Urinary bladder (tissue), 4 donors: ENCODE measurements around the gene MYMX. TPM values are rescaled to one million over a fixed set of nuclear protein-coding genes. Genes with fewer than 3 reads are reported as not detected.

Experiments used
- DNase-seq: peaks from one replicate; pipeline ENCODE4 v3.0.0-alpha.2; 2015; ENCODE audit errors: extremely low spot score
- H3K27ac ChIP-seq: one replicate; pipeline ENCODE4 v1.5.1; 2013; ENCODE audit warnings: low read depth, mild to moderate bottlenecking, moderate library complexity
- H3K36me3 ChIP-seq: one replicate; pipeline ENCODE4 v1.6.1; 2013; ENCODE audit warnings: mild to moderate bottlenecking, moderate library complexity; ENCODE audit not compliant: insufficient read depth
- H3K4me1 ChIP-seq: one replicate; pipeline ENCODE4 v1.6.1; 2013; ENCODE audit warnings: mild to moderate bottlenecking, moderate library complexity; ENCODE audit not compliant: insufficient read depth
- H3K4me3 ChIP-seq: one replicate; pipeline ENCODE4 v1.5.1; 2013; ENCODE audit warnings: low read depth, low read length
- WGBS: extraction: QIAGEN DNeasy Blood & Tissue Kit; methylation state at CpG from one replicate; pipeline ENCODE4 v1.1.7; 2013; 5-methylcytosine and 5-hydroxymethylcytosine counted together
- polyA plus RNA-seq: library from polyadenylated mRNA; stranded (reverse); fragments of 200-250 nt; gene quantifications from one replicate; pipeline ENCODE4 v1.2.3, GENCODE V29; 2013
- total RNA-seq: library from RNA; depleted of rRNA; stranded (reverse); fragments of >200 nt; gene quantifications from one replicate; pipeline ENCODE4 v1.2.3, GENCODE V29; 2014
- donor health status: healthy with polysubstance abuse.
- donor health status: healthy.

Gene MYMX
- total and polyA plus RNA-seq, 2 donors = 0.28 TPM; not detected in 1

- Histone ChIP-seq H3K36me3 (no peaks in the 10 kb centered on the region), H3K4me1 (no peaks in the 10 kb centered on the region), H3K27ac (peak overlapping the region; percentile 55), H3K4me3 (peak overlapping the region; percentile 39)
- WGBS = 2% methylated on average over 45 of the region's 45 CpGs
- DNase-seq = no peak
These were observed 2.5 kb downstream of the MYMX start for GRCh38 chr6:44219053-44219814.

GRCh38 chr6:44219815-44220784 lies 3.4 kb downstream of the MYMX start:
- WGBS = 63% methylated on average over 28 of the region's 28 CpGs
- Histone ChIP-seq H3K27ac (no peak overlapping the region), H3K4me3 (peak overlapping the region; percentile 39), H3K36me3 (no peaks in the 10 kb centered on the region), H3K4me1 (no peaks in the 10 kb centered on the region)
- no peak for DNase-seq

- Histone ChIP-seq H3K4me3 (no peak overlapping the region), H3K4me1 (no peaks in the 10 kb centered on the region)
- 84% methylated on average over 4 of the region's 4 CpGs for WGBS
These were observed 4.2 kb downstream of the MYMX start for GRCh38 chr6:44220913-44221290.

GRCh38 chr6:44221291-44221960 lies 4.7 kb downstream of the MYMX start:
- Histone ChIP-seq H3K4me3 (no peak overlapping the region), H3K36me3 (no peaks in the 10 kb centered on the region), H3K27ac (peak overlapping the region; percentile 57), H3K4me1 (no peaks in the 10 kb centered on the region)
- no peak for DNase-seq
- 4% methylated on average over 4 of the region's 4 CpGs for WGBS

More at GRCh38 chr6:44220913-44221290, 4.2 kb downstream of the MYMX start:
- Histone ChIP-seq H3K36me3 (no peaks in the 10 kb centered on the region), H3K27ac (peak overlapping the region; percentile 28)
- no peak for DNase-seq

DNA sequence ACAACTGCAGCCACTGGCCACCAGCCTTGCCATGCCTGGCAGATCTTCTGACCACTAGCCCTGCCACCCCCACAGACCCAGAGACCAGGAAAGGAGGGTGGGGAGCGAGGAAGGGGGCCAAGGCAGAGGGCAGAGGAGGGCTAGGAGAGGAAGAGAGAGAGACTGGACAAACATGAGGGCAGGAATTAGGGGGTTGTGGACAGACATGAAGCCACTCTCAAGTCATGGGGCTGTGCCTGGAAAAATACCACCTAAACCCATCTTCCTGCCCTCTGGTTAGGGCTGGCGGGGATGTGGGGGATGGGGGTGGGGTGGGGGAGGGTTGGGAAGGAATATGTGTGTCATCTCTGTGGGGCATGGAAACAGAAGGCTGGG lies 5.2 kb downstream of the MYMX start:
- Histone ChIP-seq H3K4me3 (no peak overlapping the region), H3K27ac (peak overlapping the region; percentile 57), H3K4me1 (no peaks in the 10 kb centered on the region), H3K36me3 (no peaks in the 10 kb centered on the region)
- no peak for DNase-seq
- WGBS = 91% methylated on average over 2 of the region's 2 CpGs

DNA sequence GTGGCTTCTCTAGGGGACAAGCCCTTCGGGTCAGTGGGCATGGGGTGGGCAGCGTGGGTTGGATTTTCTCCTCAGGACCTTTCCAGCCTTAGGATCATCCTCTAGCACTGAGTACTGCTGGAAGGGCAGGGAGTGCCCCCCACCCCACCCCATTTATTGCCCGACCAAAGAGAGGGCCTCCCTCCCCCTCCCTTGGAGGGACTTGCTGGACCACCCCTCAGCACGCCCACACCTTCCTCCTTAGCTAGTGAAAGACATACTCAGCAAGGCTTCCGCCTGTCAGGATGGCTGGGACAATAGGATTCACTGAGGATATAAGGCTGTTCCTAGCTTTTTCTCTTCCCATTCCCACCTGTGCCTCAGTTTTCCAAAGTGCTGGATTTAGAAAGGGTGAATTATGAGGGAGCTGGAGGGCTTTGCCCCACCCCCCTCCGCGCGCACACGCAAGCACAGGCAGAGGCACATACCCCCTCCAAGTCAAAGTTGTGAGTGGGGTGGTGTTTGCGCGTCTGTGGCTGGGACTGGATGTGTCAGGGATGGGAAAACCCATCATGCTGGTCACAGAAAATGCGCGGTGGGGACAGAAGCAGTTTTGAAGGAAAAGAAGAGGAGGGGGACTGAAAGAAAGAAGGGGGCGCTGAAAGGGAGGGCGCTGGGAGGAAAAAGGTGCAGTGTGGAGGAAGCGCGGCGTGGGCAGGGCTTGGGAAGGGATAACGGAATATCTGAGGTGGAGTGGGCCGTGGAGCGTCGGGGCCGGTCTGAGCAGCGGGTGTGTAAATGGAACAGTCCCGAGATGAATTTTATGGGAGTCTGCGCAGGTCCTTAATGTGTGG lies 6.0 kb downstream of the MYMX start:
- WGBS = 27% methylated on average over 26 of the region's 26 CpGs
- H3K4me3 ChIP-seq = peak overlapping the region; percentile 48
- H3K4me1 ChIP-seq = no peaks in the 10 kb centered on the region
- DNase-seq = no peak
- peak overlapping the region; percentile 63 for H3K27ac ChIP-seq
- no peaks in the 10 kb centered on the region for H3K36me3 ChIP-seq

DNA sequence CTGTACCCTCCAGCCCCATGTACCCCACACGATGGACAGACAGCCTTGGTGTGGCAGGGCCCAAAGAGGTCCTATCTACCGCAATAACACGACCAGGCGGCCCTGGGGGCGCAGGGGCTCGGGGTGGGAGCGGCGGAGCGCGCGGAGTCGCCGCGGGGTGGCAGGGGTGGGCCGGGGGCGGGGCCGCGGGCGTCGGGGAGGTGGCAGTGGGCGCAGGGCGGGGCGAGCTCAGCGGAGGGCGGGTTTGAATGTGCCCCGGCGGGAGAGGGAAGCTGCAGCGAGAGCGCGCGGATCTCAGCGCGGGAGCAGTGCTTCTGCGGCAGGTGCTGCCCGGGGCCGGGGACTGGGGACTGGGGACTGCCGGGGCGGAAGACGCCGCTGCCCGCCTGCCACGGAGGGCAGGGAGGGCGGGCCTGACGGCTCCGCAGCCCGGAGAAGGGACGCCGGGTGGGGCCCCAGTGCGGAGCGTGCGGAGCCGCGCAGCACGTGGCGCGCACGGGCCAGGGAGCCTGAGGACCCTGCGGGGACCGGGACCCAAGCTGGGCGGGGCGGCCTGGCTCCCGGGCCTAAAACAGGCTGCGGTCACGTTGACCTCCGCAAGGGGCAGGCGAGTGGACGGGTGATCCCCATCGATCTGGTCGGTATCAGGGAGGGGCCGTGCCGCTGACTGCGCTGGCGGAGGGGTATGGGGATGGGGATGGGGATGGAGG lies 6.7 kb downstream of the MYMX start, which contains the start of gene SLC29A1:
TSS of gene SLC29A1 (plus strand) at position 277 of the 710 bp plus-strand sequence. CDS start 3,719 bp downstream, outside the sequence.
- peak within 1 kb of the TSS; percentile 63 for H3K27ac ChIP-seq
- H3K4me1 ChIP-seq = no peaks in the 10 kb centered on the region
- H3K4me3 ChIP-seq = peak within 1 kb of the TSS; percentile 48
- WGBS = 1% methylated on average over 72 of the region's 73 CpGs
- no peak for DNase-seq
- no peaks in the 10 kb centered on the region for H3K36me3 ChIP-seq

DNA sequence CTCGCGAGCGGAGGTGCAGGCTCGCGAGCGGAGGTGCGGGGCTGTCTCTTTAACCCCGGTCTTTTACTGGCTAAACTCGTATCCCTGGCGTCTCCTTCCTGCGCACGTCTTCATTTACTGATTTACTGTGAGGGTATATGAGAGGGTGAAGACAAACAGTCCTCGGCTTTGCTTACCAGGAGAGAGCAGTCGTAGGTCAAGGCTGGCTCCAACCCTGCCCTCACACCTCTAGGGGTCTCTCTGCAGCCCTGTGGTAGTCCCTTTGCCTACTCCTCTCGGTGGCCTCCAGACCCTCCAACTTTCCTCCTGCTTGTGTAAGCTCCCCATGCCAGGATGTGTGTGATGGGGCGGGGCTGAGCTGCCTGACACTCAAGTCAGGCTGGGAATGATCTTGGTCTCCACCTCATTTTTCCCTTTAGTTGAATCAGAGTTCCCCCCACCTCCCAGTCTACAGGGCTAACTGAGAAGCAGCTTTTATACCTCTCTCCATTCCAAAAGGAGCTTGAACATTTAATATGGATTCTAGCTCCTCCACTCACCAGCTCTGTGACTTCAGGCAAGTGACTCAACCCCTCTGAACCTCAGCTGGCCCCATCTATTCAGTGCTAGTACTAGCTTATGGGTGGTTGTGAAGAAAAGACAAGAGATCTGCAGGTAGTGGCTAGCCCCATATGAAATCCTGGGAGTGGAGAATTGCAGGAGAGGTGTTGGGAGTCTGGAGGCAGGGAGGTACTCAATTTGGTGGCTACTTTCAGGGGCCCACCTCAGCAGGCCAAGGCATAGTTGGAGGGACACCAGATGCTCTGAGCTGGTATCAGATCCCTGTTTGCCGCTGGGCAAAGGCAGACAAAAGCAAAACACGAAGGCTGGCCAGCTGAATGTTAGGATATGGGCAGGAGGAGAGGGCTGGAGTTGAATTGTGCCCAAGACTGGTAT lies 7.6 kb downstream of the MYMX start:
- DNase-seq = no peak
- 11% methylated on average over 18 of the region's 18 CpGs for WGBS
- Histone ChIP-seq H3K4me1 (no peaks in the 10 kb centered on the region), H3K36me3 (no peaks in the 10 kb centered on the region), H3K27ac (no peak overlapping the region), H3K4me3 (peak overlapping the region; percentile 48)

DNA sequence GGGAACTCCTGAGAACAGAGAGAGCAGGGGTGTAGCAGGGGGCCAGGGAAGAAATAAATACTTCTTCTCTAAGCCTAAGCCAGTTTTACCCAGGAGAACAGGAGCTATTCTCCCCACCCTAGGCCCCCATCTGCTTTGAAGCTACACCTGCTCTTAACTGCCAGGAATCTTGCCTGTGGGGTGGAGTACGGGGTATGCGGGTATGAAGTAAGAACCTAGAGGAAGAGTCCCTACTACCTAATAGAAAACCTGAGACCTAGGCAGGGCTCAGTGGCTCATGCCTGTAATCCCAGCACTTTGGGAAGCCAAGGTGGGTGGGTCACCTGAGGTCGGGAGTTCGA lies 8.2 kb downstream of the MYMX start:
- no peaks in the 10 kb centered on the region for H3K36me3 ChIP-seq
- H3K27ac ChIP-seq = no peak overlapping the region
- WGBS = 90% methylated on average over 4 of the region's 4 CpGs
- no peak for DNase-seq
- H3K4me1 ChIP-seq = no peaks in the 10 kb centered on the region
- H3K4me3 ChIP-seq = no peak overlapping the region

DNA sequence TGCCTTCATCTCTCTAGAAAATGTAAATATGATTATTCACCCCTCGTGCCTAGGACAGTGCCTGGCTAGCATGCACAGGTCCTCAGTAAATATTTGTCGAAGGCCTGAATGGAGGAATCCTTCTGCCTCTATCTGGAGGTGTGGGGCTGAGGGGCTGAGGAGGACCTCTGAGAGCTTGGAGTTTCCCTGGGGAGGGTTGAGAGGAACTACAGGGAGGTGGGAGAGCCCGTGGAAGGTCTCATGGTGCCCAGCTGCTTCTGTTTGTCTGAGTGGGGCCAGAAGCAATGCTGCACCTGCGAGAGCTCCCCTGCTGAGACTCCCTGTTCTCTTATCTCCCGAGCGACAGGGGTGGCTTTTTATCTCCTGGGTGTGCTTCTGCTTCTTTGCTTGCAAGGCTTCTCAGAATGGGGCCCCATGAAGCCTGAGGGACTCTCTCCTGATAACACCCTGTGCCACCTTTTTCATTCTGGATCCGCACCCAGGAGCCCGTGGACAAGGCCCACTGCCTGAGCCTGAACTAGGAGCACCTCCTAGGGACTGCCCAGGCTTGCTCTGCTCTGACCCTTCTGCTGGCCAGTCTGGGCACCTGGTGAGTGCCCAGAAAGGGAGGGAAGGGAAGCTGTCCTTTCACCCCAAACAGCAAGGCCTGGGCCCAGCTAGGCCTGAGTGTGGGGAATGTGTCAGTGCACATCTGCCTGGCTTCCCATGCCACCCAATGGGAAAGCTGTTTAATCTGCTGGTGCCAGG lies 9.0 kb downstream of the MYMX start:
- Histone ChIP-seq H3K27ac (no peak overlapping the region), H3K36me3 (no peaks in the 10 kb centered on the region), H3K4me3 (no peak overlapping the region), H3K4me1 (no peaks in the 10 kb centered on the region)
- DNase-seq = no peak
- WGBS = 87% methylated on average over 8 of the region's 8 CpGs
